Measurements from ENCODE around the gene SLC9A3.

GRCh38 chr5:571791-572190 is 47.5 kb upstream of the SLC9A3 start:
- TF ChIP-seq CTCF (conservative IDR thresholded peaks at IDR 0.05) = no peak
- no peak for TF ChIP-seq ZFX (IDR thresholded peaks at IDR 0.05)

Measured in C4-2B (cell line).